GM12801 (cell line): ENCODE data around the gene RNF126.

ENCODE experiments used
- CTCF ChIP-seq: IDR thresholded peaks from one replicate; pipeline ENCODE4 v1.5.1; 2011; ENCODE audit warnings: control low read depth; ENCODE audit not compliant: insufficient read length; ENCODE audit errors: extremely low read depth

The RNF126 gene

GRCh38 chr19:687569-688166 is 24.7 kb upstream of the RNF126 start:
- no peak for TF ChIP-seq CTCF

- TF ChIP-seq CTCF = no peak
These were observed 23.7 kb upstream of the RNF126 start for GRCh38 chr19:686589-687297.

- no peak for TF ChIP-seq CTCF
These were observed 22.5 kb upstream of the RNF126 start for GRCh38 chr19:685454-685931.

GRCh38 chr19:682678-683320 is 19.8 kb upstream of the RNF126 start:
- no peak for TF ChIP-seq CTCF

GRCh38 chr19:681029-682019 is 18.3 kb upstream of the RNF126 start:
- TF ChIP-seq CTCF = no peak

- no peak for TF ChIP-seq CTCF
These were observed 17.4 kb upstream of the RNF126 start for GRCh38 chr19:680287-681028.
